NCI-H2107 treated with DMSO at 0.1 percent for 48 hours (cell line): ENCODE measurements around the gene PSMB1.
"Not testable (repeated sequence)": the region's sequence is repeated elsewhere in the genome, so short reads cannot be mapped to it uniquely, and the experiment has no call there.

ENCODE experiments used
- DNase-seq: peaks from one replicate; lab custom pipeline; 2025; ENCODE audit not compliant: unreplicated experiment; lab: John Stamatoyannopoulos, UW

The PSMB1 gene

GRCh38 chr6:170504479-170504878 lies 48.6 kb downstream of the PSMB1 start:
- DNase-seq = peak; percentile 63

GRCh38 chr6:170503414-170503761 lies 49.7 kb downstream of the PSMB1 start:
- DNase-seq = no peak

GRCh38 chr6:170502733-170503413 lies 50.2 kb downstream of the PSMB1 start:
- not testable (repeated sequence) for DNase-seq

- DNase-seq = not testable (repeated sequence)
Measured at GRCh38 chr6:170502268-170502667, 50.8 kb downstream of the PSMB1 start.

GRCh38 chr6:170500955-170501590 lies 52.0 kb downstream of the PSMB1 start:
- no peak for DNase-seq

GRCh38 chr6:170497841-170498301 lies 55.2 kb downstream of the PSMB1 start:
- DNase-seq = peak; percentile 47

GRCh38 chr6:170493354-170493753 lies 59.8 kb downstream of the PSMB1 start:
- no peak for DNase-seq

- DNase-seq = no peak
Measured at GRCh38 chr6:170490259-170490658, 62.8 kb downstream of the PSMB1 start.

- DNase-seq = no peak
Measured at GRCh38 chr6:170489836-170490235, 63.3 kb downstream of the PSMB1 start.

- DNase-seq = no peak
Measured at GRCh38 chr6:170487707-170488329, 65.3 kb downstream of the PSMB1 start.

- no peak for DNase-seq
Measured at GRCh38 chr6:170485159-170485558, 67.9 kb downstream of the PSMB1 start.
